Measurements from ENCODE around the gene SCNN1G. TPM values are rescaled to one million over a fixed set of nuclear protein-coding genes. Genes with fewer than 3 reads are reported as not detected.

SCNN1G gene
- total and polyA plus RNA-seq, 8 donors: 0.60 to 8.9 (median 3.8) TPM

DNA sequence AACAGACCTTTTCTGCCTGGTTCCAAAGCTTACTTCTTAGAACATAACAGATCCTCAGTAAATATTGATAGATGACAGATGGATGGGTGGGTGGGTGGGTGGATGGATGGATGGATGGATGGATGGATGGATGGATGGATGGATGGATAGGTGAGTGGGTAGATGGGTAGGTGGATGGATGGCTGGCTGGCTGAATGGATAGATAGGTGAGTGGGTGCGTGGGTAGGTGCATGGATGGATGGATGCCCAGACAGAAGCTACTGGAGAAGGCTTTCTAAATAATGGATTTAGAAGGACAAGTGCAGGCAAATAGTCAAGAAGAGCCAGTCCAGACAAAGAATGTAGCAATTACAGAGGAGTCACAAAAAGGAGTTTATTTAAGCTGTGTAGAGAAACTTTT, 19.6 kb downstream of the SCNN1G start:
- ATAC-seq (no peak), FAIRE-seq (no peak), DNase-seq (no peak)
- H3K36me3 ChIP-seq: no peaks in the 10 kb centered on the region
- no peaks in the 10 kb centered on the region for H3K9me3 ChIP-seq
- no peaks in the 10 kb centered on the region for H3K4me1 ChIP-seq
- TF ChIP-seq CTCF (IDR thresholded peaks at IDR 0.05): no peak
- no peak overlapping the region for H3K27ac ChIP-seq
- no peak overlapping the region for H3K4me3 ChIP-seq
- WGBS, 2 donors: 79 to 87% methylated on average over 1 of the region's 1 CpG
- no peaks in the 10 kb centered on the region for H3K27me3 ChIP-seq
- intact Hi-C loops (cut with DNase I): no loop called here

- Histone ChIP-seq H3K4me1 (no peaks in the 10 kb centered on the region), H3K36me3 (no peaks in the 10 kb centered on the region), H3K9me3 (no peaks in the 10 kb centered on the region), H3K27ac (no peak overlapping the region), H3K27me3 (no peaks in the 10 kb centered on the region), H3K4me3 (no peak overlapping the region)
- no peak for TF ChIP-seq CTCF (IDR thresholded peaks at IDR 0.05)
- no peak for FAIRE-seq
- WGBS, 2 donors: 57 to 59% methylated on average over 7 of the region's 7 CpGs
- ATAC-seq: no peak
- DNase-seq: no peak
- intact Hi-C loops (cut with DNase I): no loop called here
These were observed 24.4 kb downstream of the SCNN1G start for GRCh38 chr16:23206986-23207385.

- FAIRE-seq (no peak), ATAC-seq (peak in 2 of 4 donors; percentile 41 to 50), DNase-seq (no peak)
- Histone ChIP-seq H3K27me3 (no peaks in the 10 kb centered on the region), H3K27ac (no peak overlapping the region), H3K36me3 (no peaks in the 10 kb centered on the region), H3K4me1 (no peaks in the 10 kb centered on the region), H3K4me3 (no peak overlapping the region), H3K9me3 (no peaks in the 10 kb centered on the region)
- WGBS, 2 donors: 44 to 45% methylated on average over 3 of the region's 3 CpGs
- TF ChIP-seq CTCF (IDR thresholded peaks at IDR 0.05): no peak
- intact Hi-C loops (cut with DNase I): no loop called here
These were observed 24.9 kb downstream of the SCNN1G start for GRCh38 chr16:23207485-23207884.

DNA sequence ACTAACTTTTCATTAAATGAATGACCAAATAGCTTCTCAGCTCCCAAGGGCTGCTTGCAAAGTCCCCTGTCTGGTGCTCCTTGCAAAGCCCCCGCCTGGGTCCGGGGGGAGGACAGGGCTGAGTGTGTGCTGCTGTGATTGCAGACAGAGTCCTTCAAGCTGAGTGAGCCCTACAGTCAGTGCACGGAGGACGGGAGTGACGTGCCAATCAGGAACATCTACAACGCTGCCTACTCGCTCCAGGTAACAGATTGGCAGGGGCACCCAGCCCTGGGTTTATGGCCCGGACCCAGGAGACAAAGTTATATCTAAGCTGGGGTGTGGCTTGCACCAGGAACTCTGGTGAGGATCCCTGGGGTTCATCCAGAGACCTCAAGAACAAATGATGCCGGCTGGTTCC, 27.1 kb downstream of the SCNN1G start:
- intact Hi-C loops (cut with DNase I): no loop called here
- no peak for FAIRE-seq
- WGBS, 2 donors: 67 to 76% methylated on average over 9 of the region's 9 CpGs
- no peaks in the 10 kb centered on the region for H3K27me3 ChIP-seq
- H3K27ac ChIP-seq: no peak overlapping the region
- H3K4me3 ChIP-seq: no peak overlapping the region
- H3K36me3 ChIP-seq: no peaks in the 10 kb centered on the region
- no peak for ATAC-seq
- no peaks in the 10 kb centered on the region for H3K9me3 ChIP-seq
- no peak for TF ChIP-seq CTCF (IDR thresholded peaks at IDR 0.05)
- DNase-seq: no peak
- no peaks in the 10 kb centered on the region for H3K4me1 ChIP-seq

DNA sequence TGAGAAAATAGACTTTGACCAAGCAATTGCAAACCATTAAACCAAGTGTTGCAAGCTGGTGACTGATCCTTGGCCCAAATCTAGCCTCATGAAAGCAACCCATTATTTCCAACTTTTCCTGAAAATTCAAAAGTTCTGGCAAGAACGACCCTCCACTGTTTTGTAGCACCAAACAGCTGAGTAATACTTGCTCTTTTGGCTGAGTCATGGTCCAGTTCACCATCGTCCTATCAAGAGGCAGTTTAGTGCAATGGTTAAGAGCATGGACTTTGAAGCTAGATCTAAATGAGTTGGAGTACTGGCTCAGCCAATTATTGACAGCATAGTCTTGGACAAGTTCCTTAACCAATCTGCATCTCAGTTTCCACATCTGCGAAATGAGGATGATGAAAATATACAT, 31.3 kb downstream of the SCNN1G start:
- WGBS, 2 donors: 57 to 73% methylated on average over 3 of the region's 3 CpGs
- DNase-seq (no peak), ATAC-seq (no peak), FAIRE-seq (no peak)
- Histone ChIP-seq H3K4me3 (no peak overlapping the region), H3K27ac (no peak overlapping the region), H3K9me3 (no peaks in the 10 kb centered on the region), H3K36me3 (no peaks in the 10 kb centered on the region), H3K4me1 (no peaks in the 10 kb centered on the region), H3K27me3 (no peaks in the 10 kb centered on the region)
- no peak for TF ChIP-seq CTCF (IDR thresholded peaks at IDR 0.05)
- intact Hi-C loops (cut with DNase I): no loop called here

Data from pancreas (tissue), 10 donors.